Activated CD4-positive, CD25-positive, alpha-beta regulatory T cell (primary cell): ENCODE results near the gene CRBN.

ENCODE experiments used
- DNase-seq, 4 experiments: peaks; one replicate each; lab custom pipeline; 2025; lab: John Stamatoyannopoulos, UW

The CRBN gene

GRCh38 chr3:3110299-3110630 is 69.2 kb downstream of the CRBN start, which contains the start of gene IL5RA:
IL5RA (minus strand) TSS chr3:3110374; CDS start chr3:3104984, 5,390 bp downstream.
- DNase-seq, result no peak

GRCh38 chr3:3109407-3110298 is 69.8 kb downstream of the CRBN start:
- no peak for DNase-seq

- DNase-seq, result no peak
Measured at GRCh38 chr3:3107858-3108257, 71.6 kb downstream of the CRBN start.

- no peak for DNase-seq
Measured at GRCh38 chr3:3107181-3107580, 72.3 kb downstream of the CRBN start.

GRCh38 chr3:3105815-3106214 is 73.7 kb downstream of the CRBN start:
- no peak for DNase-seq

GRCh38 chr3:3105246-3105645 is 74.2 kb downstream of the CRBN start:
- DNase-seq, result no peak

- DNase-seq, result no peak
Measured at GRCh38 chr3:3102751-3103150, 76.7 kb downstream of the CRBN start.

GRCh38 chr3:3101660-3102458 is 77.6 kb downstream of the CRBN start:
- no peak for DNase-seq
